WTC11 (cell line): ENCODE results near the gene GRID2.
A peak's percentile ranks its signal among the peaks of the same experiment; 100 is the strongest.

ENCODE experiments used
- ARID4B ChIP-seq: sonication (generic); formaldehyde crosslinking; IDR thresholded peaks from 2 replicates; pipeline ENCODE4 v1.8.0; 2023; ENCODE audit warnings: missing genetic modification reagents, mild to moderate bottlenecking, borderline replicate concordance
- CTCF ChIP-seq: fragments of 200-600 bp; IDR thresholded peaks from 2 replicates; pipeline ENCODE4 v1.8.0; 2022; ENCODE audit warnings: antibody characterized with exemption
- FOXP1 ChIP-seq: sonication (generic); formaldehyde crosslinking; IDR thresholded peaks from 2 replicates; pipeline ENCODE4 v1.8.0; 2022; ENCODE audit warnings: missing genetic modification reagents, mild to moderate bottlenecking, moderate library complexity, borderline replicate concordance
- JAZF1 ChIP-seq: fragments of 250-450 bp; sonication (Bioruptor Pico); IDR thresholded peaks from 2 replicates; pipeline ENCODE4 v1.9.0; 2021; ENCODE audit warnings: moderate library complexity, mild to moderate bottlenecking, inconsistent platforms
- NFE2L1 ChIP-seq: sonication (generic); formaldehyde crosslinking; IDR thresholded peaks from 2 replicates; pipeline ENCODE4 v1.8.1; 2023; ENCODE audit warnings: missing genetic modification reagents
- ZBTB21 ChIP-seq: sonication (generic); formaldehyde crosslinking; IDR thresholded peaks from 2 replicates; pipeline ENCODE4 v1.8.1; 2023; ENCODE audit warnings: mild to moderate bottlenecking, missing genetic modification reagents, borderline replicate concordance
- ZNF232 ChIP-seq: sonication (generic); formaldehyde crosslinking; IDR thresholded peaks from 2 replicates; pipeline ENCODE4 v1.8.0; 2022; ENCODE audit warnings: mild to moderate bottlenecking, missing genetic modification reagents
- TF ChIP-seq, protein P1 (sequence below): sonication (generic); formaldehyde crosslinking; conservative IDR thresholded peaks from 2 replicates; pipeline ENCODE4 v1.8.1; 2023; ENCODE audit warnings: mild to moderate bottlenecking, low read depth, missing genetic modification reagents, moderate library complexity
- TF ChIP-seq, protein P2 (sequence below): fragments of 250-450 bp; sonication (Bioruptor Pico); IDR thresholded peaks from 2 replicates; pipeline ENCODE4 v1.9.0; 2021; ENCODE audit warnings: mild to moderate bottlenecking

- TF ChIP-seq ZBTB21 (no peak), CTCF (no peak), JAZF1 (CRISPR knock-in tag) (no peak), FOXP1 (CRISPR knock-in tag) (no peak), ARID4B (CRISPR knock-in tag) (no peak), NFE2L1 (CRISPR knock-in tag) (no peak), ZNF232 (no peak)
- TF ChIP-seq, protein P1, sequence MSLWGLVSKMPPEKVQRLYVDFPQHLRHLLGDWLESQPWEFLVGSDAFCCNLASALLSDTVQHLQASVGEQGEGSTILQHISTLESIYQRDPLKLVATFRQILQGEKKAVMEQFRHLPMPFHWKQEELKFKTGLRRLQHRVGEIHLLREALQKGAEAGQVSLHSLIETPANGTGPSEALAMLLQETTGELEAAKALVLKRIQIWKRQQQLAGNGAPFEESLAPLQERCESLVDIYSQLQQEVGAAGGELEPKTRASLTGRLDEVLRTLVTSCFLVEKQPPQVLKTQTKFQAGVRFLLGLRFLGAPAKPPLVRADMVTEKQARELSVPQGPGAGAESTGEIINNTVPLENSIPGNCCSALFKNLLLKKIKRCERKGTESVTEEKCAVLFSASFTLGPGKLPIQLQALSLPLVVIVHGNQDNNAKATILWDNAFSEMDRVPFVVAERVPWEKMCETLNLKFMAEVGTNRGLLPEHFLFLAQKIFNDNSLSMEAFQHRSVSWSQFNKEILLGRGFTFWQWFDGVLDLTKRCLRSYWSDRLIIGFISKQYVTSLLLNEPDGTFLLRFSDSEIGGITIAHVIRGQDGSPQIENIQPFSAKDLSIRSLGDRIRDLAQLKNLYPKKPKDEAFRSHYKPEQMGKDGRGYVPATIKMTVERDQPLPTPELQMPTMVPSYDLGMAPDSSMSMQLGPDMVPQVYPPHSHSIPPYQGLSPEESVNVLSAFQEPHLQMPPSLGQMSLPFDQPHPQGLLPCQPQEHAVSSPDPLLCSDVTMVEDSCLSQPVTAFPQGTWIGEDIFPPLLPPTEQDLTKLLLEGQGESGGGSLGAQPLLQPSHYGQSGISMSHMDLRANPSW (CRISPR knock-in tag): no peak
- TF ChIP-seq, protein P2, sequence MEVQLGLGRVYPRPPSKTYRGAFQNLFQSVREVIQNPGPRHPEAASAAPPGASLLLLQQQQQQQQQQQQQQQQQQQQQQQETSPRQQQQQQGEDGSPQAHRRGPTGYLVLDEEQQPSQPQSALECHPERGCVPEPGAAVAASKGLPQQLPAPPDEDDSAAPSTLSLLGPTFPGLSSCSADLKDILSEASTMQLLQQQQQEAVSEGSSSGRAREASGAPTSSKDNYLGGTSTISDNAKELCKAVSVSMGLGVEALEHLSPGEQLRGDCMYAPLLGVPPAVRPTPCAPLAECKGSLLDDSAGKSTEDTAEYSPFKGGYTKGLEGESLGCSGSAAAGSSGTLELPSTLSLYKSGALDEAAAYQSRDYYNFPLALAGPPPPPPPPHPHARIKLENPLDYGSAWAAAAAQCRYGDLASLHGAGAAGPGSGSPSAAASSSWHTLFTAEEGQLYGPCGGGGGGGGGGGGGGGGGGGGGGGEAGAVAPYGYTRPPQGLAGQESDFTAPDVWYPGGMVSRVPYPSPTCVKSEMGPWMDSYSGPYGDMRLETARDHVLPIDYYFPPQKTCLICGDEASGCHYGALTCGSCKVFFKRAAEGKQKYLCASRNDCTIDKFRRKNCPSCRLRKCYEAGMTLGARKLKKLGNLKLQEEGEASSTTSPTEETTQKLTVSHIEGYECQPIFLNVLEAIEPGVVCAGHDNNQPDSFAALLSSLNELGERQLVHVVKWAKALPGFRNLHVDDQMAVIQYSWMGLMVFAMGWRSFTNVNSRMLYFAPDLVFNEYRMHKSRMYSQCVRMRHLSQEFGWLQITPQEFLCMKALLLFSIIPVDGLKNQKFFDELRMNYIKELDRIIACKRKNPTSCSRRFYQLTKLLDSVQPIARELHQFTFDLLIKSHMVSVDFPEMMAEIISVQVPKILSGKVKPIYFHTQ: peak; percentile 29; the same call in 1 of the 2 replicates
Observed at GRCh38 chr4:92263575-92263974, 40.2 kb upstream of the GRID2 start.
